GM19455 (cell line): Measurements from ENCODE around the gene IFIT1.
A peak's percentile ranks its signal among the peaks of the same experiment; 100 is the strongest.
"Not testable (repeated sequence)": the region's sequence is repeated elsewhere in the genome, so short reads cannot be mapped to it uniquely, and the experiment has no call there.

ENCODE experiments used
- ATAC-seq: cut with Tn5 transposase; IDR thresholded peaks from one replicate; pipeline ENCODE4 v1.9.1; 2021; ENCODE audit not compliant: unreplicated experiment

Gene IFIT1

GRCh38 chr10:89395141-89395540 lies 2.7 kb downstream of the IFIT1 start:
- ATAC-seq, result no peak

- no peak for ATAC-seq
Observed at GRCh38 chr10:89398003-89398749, 5.8 kb downstream of the IFIT1 start.

- ATAC-seq, result no peak
Observed at GRCh38 chr10:89399956-89400355, 7.5 kb downstream of the IFIT1 start.

- ATAC-seq, result no peak
Observed at GRCh38 chr10:89403043-89403442, 10.6 kb downstream of the IFIT1 start.

- ATAC-seq, result no peak
Observed at GRCh38 chr10:89404104-89405047, 12.0 kb downstream of the IFIT1 start.

- not testable (repeated sequence) for ATAC-seq
Observed at GRCh38 chr10:89406178-89406577, 13.8 kb downstream of the IFIT1 start.

GRCh38 chr10:89407792-89408191 lies 15.4 kb downstream of the IFIT1 start:
- ATAC-seq, result not testable (repeated sequence)

GRCh38 chr10:89409282-89409681 lies 16.9 kb downstream of the IFIT1 start:
- ATAC-seq, result not testable (repeated sequence)

- ATAC-seq, result not testable (repeated sequence)
Observed at GRCh38 chr10:89410551-89410950, 18.1 kb downstream of the IFIT1 start.

- ATAC-seq, result not testable (repeated sequence)
Observed at GRCh38 chr10:89411135-89411534, 18.7 kb downstream of the IFIT1 start.

- ATAC-seq, result not testable (repeated sequence)
Observed at GRCh38 chr10:89412276-89412675, 19.9 kb downstream of the IFIT1 start.

GRCh38 chr10:89413398-89413912 lies 21.0 kb downstream of the IFIT1 start:
- no peak for ATAC-seq

- ATAC-seq, result peak; percentile 86
Observed at GRCh38 chr10:89414146-89414878, 21.9 kb downstream of the IFIT1 start, which contains the start of gene IFIT5. TSS of gene IFIT5 (plus strand) at chr10:89414568. CDS start at chr10:89414799, 231 bp downstream.

- ATAC-seq, result peak; percentile 23
Observed at GRCh38 chr10:89414879-89415821, 22.7 kb downstream of the IFIT1 start.

GRCh38 chr10:89416465-89416864 lies 24.0 kb downstream of the IFIT1 start:
- ATAC-seq, result no peak

GRCh38 chr10:89419548-89419947 lies 27.1 kb downstream of the IFIT1 start:
- ATAC-seq, result no peak

- ATAC-seq, result no peak
Observed at GRCh38 chr10:89421018-89421476, 28.6 kb downstream of the IFIT1 start.

- ATAC-seq, result no peak
Observed at GRCh38 chr10:89425000-89425399, 32.6 kb downstream of the IFIT1 start.

- no peak for ATAC-seq
Observed at GRCh38 chr10:89426230-89426868, 33.9 kb downstream of the IFIT1 start.
